ENCODE data around the gene SLC6A3. TPM values are rescaled to one million over a fixed set of nuclear protein-coding genes. Genes with fewer than 3 reads are reported as not detected.

SLC6A3 gene
- total RNA-seq, 5 donors from 2014 or later (not counting 1 experiment from before 2014, with no cell fraction given), result 0.22 TPM; not detected in 4

DNA sequence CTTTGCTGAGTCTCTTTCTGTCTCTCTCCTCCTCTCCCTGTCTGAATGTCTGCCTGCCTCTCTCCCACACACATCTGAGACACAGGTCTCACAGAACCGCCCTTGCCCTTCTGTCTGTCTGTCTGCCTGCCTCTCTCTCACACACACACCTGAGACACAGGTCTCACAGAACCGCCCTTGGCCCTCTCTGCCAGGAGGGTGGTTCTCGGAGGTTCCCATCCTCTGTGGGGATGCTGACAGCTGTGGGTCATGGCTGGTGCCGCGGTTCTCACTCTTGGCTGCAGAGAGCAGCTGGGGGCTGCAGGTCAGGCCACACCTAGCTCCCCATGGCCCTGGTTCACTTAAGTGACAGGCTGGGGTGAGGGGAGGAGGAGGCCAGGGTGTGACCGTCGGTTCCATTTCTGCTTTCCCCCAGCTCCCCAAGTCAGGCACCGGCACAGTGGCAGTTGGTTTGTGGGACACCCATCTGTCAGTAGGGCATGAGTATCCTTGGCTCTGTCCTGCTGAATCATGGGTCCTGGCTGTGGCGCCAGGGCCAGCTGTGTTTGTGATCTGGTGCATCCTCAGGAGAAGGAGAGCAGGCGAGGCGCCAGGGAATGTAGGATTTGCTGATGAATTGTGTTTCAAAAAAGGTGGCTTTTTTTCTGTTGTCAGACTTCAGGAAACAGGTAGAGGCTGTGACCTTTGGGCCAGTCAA lies 58.0 kb downstream of the SLC6A3 start:
- H3K27ac Mint-ChIP-seq, result peak overlapping the region; percentile 100
- Histone ChIP-seq H3K4me3 (ENCODE audit: control insufficient read depth in 1 of 2, extremely low read depth in 1 of 2, low read length in 1 of 2) (peak overlapping the region in 1 of 2 donors; percentile 72), H3K27ac (ENCODE audit: low read length) (peak overlapping the region; percentile 95), H3K9me3 (no peaks in the 10 kb centered on the region), H3K4me1 (ENCODE audit: control insufficient read depth in 1 of 2, extremely low read depth in 1 of 2, insufficient read depth in 2 of 2, low read length in 2 of 2) (peaks cover 7 to 18% of the 10 kb centered on the region in 2 experiments), H3K27me3 (replicated peaks in 1 of 2; ENCODE audit: control insufficient read depth in 2 of 2, extremely low read depth in 1 of 2, insufficient read depth in 2 of 2, low read length in 1 of 2) (peaks cover 0 to 20% of the 10 kb centered on the region in 2 experiments), H3K36me3 (ENCODE audit: control insufficient read depth in 2 of 2, extremely low read depth in 1 of 2, insufficient read depth in 1 of 2, low read length in 1 of 2) (no peaks in the 10 kb centered on the region)
- H3K36me3 Mint-ChIP-seq, result no peaks in the 10 kb centered on the region
- ChIA-PET POLR2A (no interaction called here), CTCF (no interaction called here)
- H3K9me3 Mint-ChIP-seq, result no peaks in the 10 kb centered on the region
- peak overlapping the region; percentile 95 to 100 (median 98) for H3K4me3 Mint-ChIP-seq
- H3K27me3 Mint-ChIP-seq, result peaks cover 3 to 6% of the 10 kb centered on the region in 2 donors
- ATAC-seq (replicated peaks in 1 of 4) (no peak), DNase-seq (peak in 5 of 35 experiments; percentile 4 to 27 (median 19))
- H3K4me1 Mint-ChIP-seq, result peaks cover 24 to 27% (median 25%) of the 10 kb centered on the region in 3 donors
- 71% methylated on average over 7 of the region's 11 CpGs for WGBS (ENCODE audit: insufficient coverage)

DNA sequence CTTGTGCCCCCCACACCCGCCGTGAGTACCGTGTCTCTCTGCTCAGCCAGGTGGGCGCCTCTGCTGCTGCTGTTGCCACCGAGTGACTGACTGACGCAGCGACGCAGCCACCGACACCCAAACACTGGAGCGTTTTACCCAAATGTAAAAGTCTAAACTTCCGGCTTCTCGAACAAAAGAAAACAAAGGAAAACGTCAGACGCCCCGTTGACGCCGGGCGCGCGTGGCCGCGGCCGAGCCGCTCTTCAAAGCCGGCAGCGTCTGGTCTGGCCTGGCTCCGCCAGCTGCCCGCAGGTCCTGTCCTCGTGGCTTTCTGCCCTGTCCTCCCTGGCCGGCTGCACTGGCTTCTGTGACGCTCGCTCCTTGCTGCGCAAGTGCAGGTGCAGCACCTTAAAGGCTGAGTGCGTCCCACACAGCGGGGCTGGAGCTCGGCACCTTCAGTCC lies 58.9 kb downstream of the SLC6A3 start:
- Mint-ChIP-seq H3K36me3 (no peaks in the 10 kb centered on the region), H3K27ac (peak overlapping the region; percentile 100), H3K4me3 (peak overlapping the region; percentile 95 to 100 (median 98)), H3K4me1 (peaks cover 24 to 33% (median 30%) of the 10 kb centered on the region in 3 donors), H3K9me3 (no peaks in the 10 kb centered on the region), H3K27me3 (peaks cover 0 to 2% of the 10 kb centered on the region in 2 donors)
- POLR2A ChIA-PET, result no interaction called here
- Histone ChIP-seq H3K36me3 (ENCODE audit: control insufficient read depth in 2 of 2, extremely low read depth in 1 of 2, insufficient read depth in 1 of 2, low read length in 1 of 2) (no peaks in the 10 kb centered on the region), H3K4me3 (ENCODE audit: control insufficient read depth in 1 of 2, extremely low read depth in 1 of 2, low read length in 1 of 2) (peak overlapping the region; percentile 72), H3K27ac (ENCODE audit: low read length) (peak overlapping the region; percentile 95), H3K4me1 (ENCODE audit: control insufficient read depth in 1 of 2, extremely low read depth in 1 of 2, insufficient read depth in 2 of 2, low read length in 2 of 2) (peaks cover 7 to 18% of the 10 kb centered on the region in 2 experiments), H3K9me3 (no peaks in the 10 kb centered on the region), H3K27me3 (replicated peaks in 1 of 2; ENCODE audit: control insufficient read depth in 2 of 2, extremely low read depth in 1 of 2, insufficient read depth in 2 of 2, low read length in 1 of 2) (peaks cover 0 to 16% of the 10 kb centered on the region in 2 experiments)
- ATAC-seq (replicated peaks in 1 of 4) (peak; percentile 82 to 88 (median 84)), DNase-seq (peak; percentile 67 to 90 (median 81))
- CTCF ChIA-PET, result no interaction called here
- under 1% methylated on average over 36 of the region's 36 CpGs for WGBS (ENCODE audit: insufficient coverage)

DNA sequence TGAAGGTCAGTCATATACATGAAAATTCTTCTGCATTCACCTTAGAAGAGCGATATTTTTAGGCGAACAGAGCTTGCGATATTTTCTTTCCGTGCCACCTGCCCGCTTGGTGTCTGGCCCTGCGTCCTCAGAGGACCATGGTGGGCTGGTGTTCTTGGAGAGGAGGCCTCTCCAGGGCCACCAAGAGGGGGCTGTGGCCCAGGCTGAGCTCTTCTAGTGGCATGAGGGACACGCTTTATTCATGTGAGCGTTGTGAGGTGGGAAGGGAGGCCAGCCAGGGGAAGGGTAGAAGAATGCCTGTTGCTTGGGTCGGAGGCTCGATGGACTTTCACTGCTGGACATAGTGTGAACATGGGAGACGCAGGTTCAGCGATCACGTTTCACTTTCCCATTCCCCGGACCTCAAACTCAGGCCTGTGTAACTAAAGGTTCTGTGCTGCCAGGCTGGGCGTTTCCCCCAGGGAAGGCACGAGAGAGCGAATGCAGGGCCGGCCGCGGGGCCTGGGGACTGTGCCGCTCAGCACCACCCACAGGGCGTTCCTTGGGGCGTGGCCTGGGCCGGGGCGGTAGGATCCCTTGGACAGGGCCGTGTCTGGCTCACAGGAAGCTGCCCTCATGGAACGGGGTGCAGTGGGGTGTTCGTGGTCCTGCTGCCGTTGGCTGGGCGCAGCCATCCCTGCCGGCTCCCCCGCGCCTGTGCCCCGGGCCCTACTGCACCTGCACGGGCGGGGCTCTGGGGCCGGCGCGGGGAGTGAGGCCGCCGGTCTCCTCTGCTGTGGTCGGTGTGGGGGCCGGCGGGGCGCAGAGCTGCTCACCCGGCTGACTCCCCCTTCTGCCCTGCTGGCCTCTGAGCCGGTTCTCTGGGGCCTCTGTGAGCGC lies 59.6 kb downstream of the SLC6A3 start:
- peak overlapping the region; percentile 95 for H3K27ac ChIP-seq (ENCODE audit: low read length)
- H3K27me3 ChIP-seq (replicated peaks in 1 of 2; ENCODE audit: control insufficient read depth in 2 of 2, extremely low read depth in 1 of 2, insufficient read depth in 2 of 2, low read length in 1 of 2), result peaks cover 0 to 16% of the 10 kb centered on the region in 2 experiments
- H3K4me3 ChIP-seq (ENCODE audit: control insufficient read depth in 1 of 2, extremely low read depth in 1 of 2, low read length in 1 of 2), result peak overlapping the region; percentile 72
- H3K27me3 Mint-ChIP-seq, result no peaks in the 10 kb centered on the region
- CTCF ChIA-PET, result interaction anchor here in 1 of 2 donors (0.8 to 1.0 kb wide), 2 partner anchors 259 to 526 kb away, joined by 3 read pairs; no protein-coding TSS in a partner anchor
- ATAC-seq (replicated peaks in 1 of 4), result peak; percentile 82 to 90 (median 90)
- H3K9me3 Mint-ChIP-seq, result no peaks in the 10 kb centered on the region
- no peaks in the 10 kb centered on the region for H3K36me3 ChIP-seq (ENCODE audit: control insufficient read depth in 2 of 2, extremely low read depth in 1 of 2, insufficient read depth in 1 of 2, low read length in 1 of 2)
- H3K27ac Mint-ChIP-seq, result peak overlapping the region; percentile 100
- peaks cover 7 to 22% of the 10 kb centered on the region in 2 experiments for H3K4me1 ChIP-seq (ENCODE audit: control insufficient read depth in 1 of 2, extremely low read depth in 1 of 2, insufficient read depth in 2 of 2, low read length in 2 of 2)
- peak; percentile 53 to 93 (median 73) for DNase-seq
- peaks cover 27 to 35% (median 33%) of the 10 kb centered on the region in 3 donors for H3K4me1 Mint-ChIP-seq
- WGBS (ENCODE audit: insufficient coverage), result 11% methylated on average over 40 of the region's 48 CpGs
- peak overlapping the region; percentile 95 to 100 (median 98) for H3K4me3 Mint-ChIP-seq
- no peaks in the 10 kb centered on the region for H3K9me3 ChIP-seq
- POLR2A ChIA-PET, result no interaction called here
- H3K36me3 Mint-ChIP-seq, result no peaks in the 10 kb centered on the region

DNA sequence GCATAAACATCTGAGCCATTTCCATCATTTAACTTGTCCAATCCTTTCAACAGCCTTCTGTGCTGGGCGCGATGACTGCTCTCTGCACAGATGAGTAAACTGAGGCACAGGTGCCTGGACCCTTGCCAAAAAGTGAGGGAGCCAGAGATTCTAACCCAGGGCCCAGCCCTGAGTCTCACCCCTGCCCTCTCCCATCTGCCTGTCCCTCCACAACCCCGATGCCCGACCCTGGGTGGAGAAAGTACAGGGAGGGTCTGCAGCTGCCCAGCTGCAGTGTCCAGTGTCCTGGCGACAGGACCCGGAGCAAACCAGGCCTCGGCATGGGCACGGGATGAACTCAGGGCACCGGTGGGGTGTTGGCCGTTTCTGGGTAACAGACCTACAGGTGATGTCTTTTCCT lies 60.7 kb downstream of the SLC6A3 start:
- DNase-seq, result no peak
- Mint-ChIP-seq H3K36me3 (no peaks in the 10 kb centered on the region), H3K9me3 (no peaks in the 10 kb centered on the region), H3K27ac (no peak overlapping the region), H3K4me1 (peaks cover 32 to 40% (median 36%) of the 10 kb centered on the region in 3 donors), H3K27me3 (no peaks in the 10 kb centered on the region), H3K4me3 (peak overlapping the region in 1 of 3 donors; percentile 39)
- no peaks in the 10 kb centered on the region for H3K9me3 ChIP-seq
- H3K27ac ChIP-seq (ENCODE audit: low read length), result no peak overlapping the region
- ChIA-PET POLR2A (no interaction called here), CTCF (interaction anchor here in 1 of 2 donors (0.6 to 1.0 kb wide), 2 partner anchors 187 to 260 kb away, joined by 3 to 7 read pairs; no protein-coding TSS in a partner anchor)
- H3K27me3 ChIP-seq (replicated peaks in 1 of 2; ENCODE audit: control insufficient read depth in 2 of 2, extremely low read depth in 1 of 2, insufficient read depth in 2 of 2, low read length in 1 of 2), result peaks cover 0 to 20% of the 10 kb centered on the region in 2 experiments
- WGBS (ENCODE audit: insufficient coverage), result 90% methylated on average over 4 of the region's 10 CpGs
- H3K4me1 ChIP-seq (ENCODE audit: control insufficient read depth in 1 of 2, extremely low read depth in 1 of 2, insufficient read depth in 2 of 2, low read length in 2 of 2), result peaks cover 7 to 29% of the 10 kb centered on the region in 2 experiments
- H3K4me3 ChIP-seq (ENCODE audit: control insufficient read depth in 1 of 2, extremely low read depth in 1 of 2, low read length in 1 of 2), result no peak overlapping the region
- ATAC-seq (replicated peaks in 1 of 4), result no peak
- H3K36me3 ChIP-seq (ENCODE audit: control insufficient read depth in 2 of 2, extremely low read depth in 1 of 2, insufficient read depth in 1 of 2, low read length in 1 of 2), result no peaks in the 10 kb centered on the region

DNA sequence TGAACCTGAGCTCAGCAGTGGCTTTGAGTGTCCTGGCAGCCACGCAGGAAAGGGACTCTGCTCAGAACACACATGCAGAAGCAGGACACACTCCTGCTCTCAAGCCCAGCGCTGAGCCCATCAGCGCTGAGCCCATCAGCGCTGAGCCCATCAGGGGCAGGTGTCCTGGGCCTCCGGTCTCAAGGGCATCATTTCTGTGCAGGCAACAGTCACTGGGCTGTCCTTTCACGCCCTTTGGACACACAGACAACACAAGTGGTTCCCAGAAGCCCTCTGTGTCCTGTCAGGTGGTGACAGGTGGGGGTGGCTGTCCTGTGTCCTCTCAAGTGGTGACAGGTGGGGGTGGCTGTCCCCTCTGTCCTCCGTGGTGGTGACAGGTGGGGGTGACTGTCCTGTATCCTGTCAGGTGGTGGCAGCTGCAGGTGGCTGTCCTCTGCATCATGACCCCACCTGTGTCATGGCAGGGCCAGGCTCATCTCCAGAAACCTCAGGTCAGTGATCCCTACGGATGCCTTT lies 61.3 kb downstream of the SLC6A3 start:
- H3K27me3 ChIP-seq (replicated peaks in 1 of 2; ENCODE audit: control insufficient read depth in 2 of 2, extremely low read depth in 1 of 2, insufficient read depth in 2 of 2, low read length in 1 of 2), result peaks cover 0 to 23% of the 10 kb centered on the region in 2 experiments
- ChIA-PET CTCF (no interaction called here), POLR2A (no interaction called here)
- peaks cover 32 to 40% (median 37%) of the 10 kb centered on the region in 3 donors for H3K4me1 Mint-ChIP-seq
- H3K36me3 ChIP-seq (ENCODE audit: control insufficient read depth in 2 of 2, extremely low read depth in 1 of 2, insufficient read depth in 1 of 2, low read length in 1 of 2), result no peaks in the 10 kb centered on the region
- H3K9me3 Mint-ChIP-seq, result no peaks in the 10 kb centered on the region
- H3K4me3 Mint-ChIP-seq, result peak overlapping the region in 1 of 3 donors; percentile 39
- H3K9me3 ChIP-seq, result no peaks in the 10 kb centered on the region
- ATAC-seq (replicated peaks in 1 of 4) (no peak), DNase-seq (no peak)
- peaks cover 7 to 29% of the 10 kb centered on the region in 2 experiments for H3K4me1 ChIP-seq (ENCODE audit: control insufficient read depth in 1 of 2, extremely low read depth in 1 of 2, insufficient read depth in 2 of 2, low read length in 2 of 2)
- no peak overlapping the region for H3K27ac Mint-ChIP-seq
- H3K27ac ChIP-seq (ENCODE audit: low read length), result no peak overlapping the region
- H3K27me3 Mint-ChIP-seq, result peaks cover 0 to 2% of the 10 kb centered on the region in 2 donors
- H3K4me3 ChIP-seq (ENCODE audit: control insufficient read depth in 1 of 2, extremely low read depth in 1 of 2, low read length in 1 of 2), result no peak overlapping the region
- H3K36me3 Mint-ChIP-seq, result no peaks in the 10 kb centered on the region
- WGBS (ENCODE audit: insufficient coverage), result 91% methylated on average over 6 of the region's 8 CpGs

DNA sequence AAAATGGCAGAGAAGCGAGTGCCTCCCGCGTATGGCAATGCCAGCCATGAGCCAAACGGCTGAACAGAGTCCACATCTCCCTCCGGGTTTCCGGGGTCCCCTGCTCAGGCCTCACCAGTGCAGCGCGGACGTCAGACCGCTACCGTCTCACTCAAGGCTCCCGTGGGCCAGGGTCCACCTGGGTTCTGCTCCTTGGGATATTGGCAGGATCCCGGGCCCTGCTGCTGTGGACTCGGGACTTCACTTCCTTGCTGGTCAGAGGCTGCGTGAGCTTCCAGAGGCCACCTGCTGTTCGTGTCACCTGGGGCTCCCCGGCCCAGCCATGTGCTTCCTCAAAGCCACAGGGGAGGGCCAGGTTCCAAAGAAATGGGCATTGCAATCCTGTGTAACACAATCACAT lies 61.9 kb downstream of the SLC6A3 start:
- Mint-ChIP-seq H3K27me3 (peaks cover 0 to 4% of the 10 kb centered on the region in 2 donors), H3K4me3 (no peak overlapping the region), H3K4me1 (peaks cover 32 to 40% (median 38%) of the 10 kb centered on the region in 3 donors), H3K27ac (no peak overlapping the region), H3K9me3 (no peaks in the 10 kb centered on the region), H3K36me3 (no peaks in the 10 kb centered on the region)
- ATAC-seq (replicated peaks in 1 of 4) (no peak), DNase-seq (no peak)
- whole genome bisulfite sequencing (ENCODE audit: insufficient coverage), result 95% methylated on average over 15 of the region's 17 CpGs
- Histone ChIP-seq H3K36me3 (ENCODE audit: control insufficient read depth in 2 of 2, extremely low read depth in 1 of 2, insufficient read depth in 1 of 2, low read length in 1 of 2) (no peaks in the 10 kb centered on the region), H3K27ac (ENCODE audit: low read length) (no peak overlapping the region), H3K4me1 (ENCODE audit: control insufficient read depth in 1 of 2, extremely low read depth in 1 of 2, insufficient read depth in 2 of 2, low read length in 2 of 2) (peaks cover 7 to 29% of the 10 kb centered on the region in 2 experiments), H3K9me3 (no peaks in the 10 kb centered on the region), H3K27me3 (replicated peaks in 1 of 2; ENCODE audit: control insufficient read depth in 2 of 2, extremely low read depth in 1 of 2, insufficient read depth in 2 of 2, low read length in 1 of 2) (peaks cover 0 to 23% of the 10 kb centered on the region in 2 experiments), H3K4me3 (ENCODE audit: control insufficient read depth in 1 of 2, extremely low read depth in 1 of 2, low read length in 1 of 2) (no peak overlapping the region)
- CTCF ChIA-PET, result no interaction called here
- POLR2A ChIA-PET, result no interaction called here
